ENCODE results near the gene CYP27A1.
"Not testable (repeated sequence)": the region's sequence is repeated elsewhere in the genome, so short reads cannot be mapped to it uniquely, and the experiment has no call there.

CYP27A1 gene

GRCh38 chr2:218834685-218835084 lies 52.7 kb downstream of the CYP27A1 start:
- DNase-seq, result no peak

- DNase-seq, result no peak
Observed at GRCh38 chr2:218837495-218837894, 55.5 kb downstream of the CYP27A1 start.

GRCh38 chr2:218839430-218839829 lies 57.5 kb downstream of the CYP27A1 start:
- DNase-seq, result no peak

- DNase-seq, result no peak
Observed at GRCh38 chr2:218839888-218840287, 57.9 kb downstream of the CYP27A1 start.

- not testable (repeated sequence) for DNase-seq
Observed at GRCh38 chr2:218844334-218844733, 62.4 kb downstream of the CYP27A1 start.

GRCh38 chr2:218846963-218847362 lies 65.0 kb downstream of the CYP27A1 start:
- DNase-seq, result not testable (repeated sequence)

GRCh38 chr2:218849721-218850120 lies 67.8 kb downstream of the CYP27A1 start:
- no peak for DNase-seq

GRCh38 chr2:218850796-218851195 lies 68.8 kb downstream of the CYP27A1 start:
- no peak for DNase-seq

- no peak for DNase-seq
Observed at GRCh38 chr2:218851286-218851685, 69.3 kb downstream of the CYP27A1 start.

GRCh38 chr2:218852911-218853667 lies 71.1 kb downstream of the CYP27A1 start:
- DNase-seq, result no peak

GRCh38 chr2:218853766-218854165 lies 71.8 kb downstream of the CYP27A1 start:
- no peak for DNase-seq

- DNase-seq, result no peak
Observed at GRCh38 chr2:218854860-218855259, 72.9 kb downstream of the CYP27A1 start.

- DNase-seq, result no peak
Observed at GRCh38 chr2:218855305-218856166, 73.6 kb downstream of the CYP27A1 start.

- DNase-seq, result no peak
Observed at GRCh38 chr2:218856167-218856895, 74.4 kb downstream of the CYP27A1 start.

- no peak for DNase-seq
Observed at GRCh38 chr2:218856896-218857243, 74.9 kb downstream of the CYP27A1 start.

- DNase-seq, result no peak
Observed at GRCh38 chr2:218857371-218858137, 75.6 kb downstream of the CYP27A1 start.

GRCh38 chr2:218858138-218858445 lies 76.1 kb downstream of the CYP27A1 start:
- no peak for DNase-seq

- DNase-seq, result no peak
Observed at GRCh38 chr2:218858671-218859555, 77.0 kb downstream of the CYP27A1 start.

- no peak for DNase-seq
Observed at GRCh38 chr2:218859556-218859987, 77.6 kb downstream of the CYP27A1 start, which contains the start of gene WNT6. TSS of gene WNT6 (plus strand) at chr2:218859805. CDS start at chr2:218860038, 233 bp downstream.

- no peak for DNase-seq
Observed at GRCh38 chr2:218859988-218860831, 78.3 kb downstream of the CYP27A1 start.

GRCh38 chr2:218860950-218861381 lies 79.0 kb downstream of the CYP27A1 start:
- no peak for DNase-seq
